Bronchial epithelial cell (primary cell): Measurements from ENCODE around the gene SIL1. TPM values are rescaled to one million over a fixed set of nuclear protein-coding genes. Genes with fewer than 3 reads are reported as not detected.

ENCODE experiments used
- DNase-seq: peaks from one replicate; pipeline ENCODE4 v3.0.0-alpha.2; 2010; ENCODE audit warnings: low read depth
- FAIRE-seq: peaks from 2 replicates; lab custom pipeline; 2011; peaks lifted over from hg19 to GRCh38; lab: Jason Lieb, UNC
- H3K27me3 ChIP-seq: 2 replicates; pipeline ENCODE4 v1.5.1; 2011; ENCODE audit warnings: low read length; ENCODE audit not compliant: control insufficient read depth, insufficient read depth
- H3K36me3 ChIP-seq: 2 replicates; pipeline ENCODE4 v1.5.1; 2011; ENCODE audit warnings: low read length; ENCODE audit not compliant: control insufficient read depth, insufficient read depth
- H3K4me3 ChIP-seq: 2 replicates; pipeline ENCODE4 v1.5.1; 2011; ENCODE audit warnings: mild to moderate bottlenecking, low read depth, low read length, control low read depth
- CTCF ChIP-seq: IDR thresholded peaks from 2 replicates; pipeline ENCODE4 v1.5.1; 2011; ENCODE audit warnings: mild to moderate bottlenecking, moderate library complexity, low read length, control low read depth, inconsistent platforms; ENCODE audit not compliant: insufficient read depth, severe bottlenecking
- total RNA-seq: library from RNA; depleted of rRNA; stranded (reverse); fragments of >200 nt; gene quantifications from 2 replicates; pipeline ENCODE4 v1.2.1, GENCODE V29; 2014

Gene SIL1
- total RNA-seq, 1 donor from 2014 or later = 85.3 TPM

GRCh38 chr5:139148986-139149385, 49.2 kb downstream of the SIL1 start:
- H3K27me3 ChIP-seq = no peaks in the 10 kb centered on the region
- no peak overlapping the region for H3K4me3 ChIP-seq
- no peak for TF ChIP-seq CTCF
- FAIRE-seq (no peak), DNase-seq (peak; percentile 54)
- H3K36me3 ChIP-seq = no peaks in the 10 kb centered on the region

GRCh38 chr5:139148306-139148705, 49.9 kb downstream of the SIL1 start:
- Histone ChIP-seq H3K4me3 (no peak overlapping the region), H3K27me3 (no peaks in the 10 kb centered on the region), H3K36me3 (no peaks in the 10 kb centered on the region)
- TF ChIP-seq CTCF = no peak
- no peak for FAIRE-seq
- peak; percentile 82 for DNase-seq

- no peak for TF ChIP-seq CTCF
- H3K27me3 ChIP-seq = no peaks in the 10 kb centered on the region
- no peak overlapping the region for H3K4me3 ChIP-seq
- DNase-seq = peak; percentile 49
- no peak for FAIRE-seq
- no peaks in the 10 kb centered on the region for H3K36me3 ChIP-seq
These were observed 50.6 kb downstream of the SIL1 start for GRCh38 chr5:139147483-139148087.

- no peak overlapping the region for H3K4me3 ChIP-seq
- TF ChIP-seq CTCF = no peak
- no peaks in the 10 kb centered on the region for H3K36me3 ChIP-seq
- no peaks in the 10 kb centered on the region for H3K27me3 ChIP-seq
- FAIRE-seq = no peak
- DNase-seq = no peak
These were observed 51.2 kb downstream of the SIL1 start for GRCh38 chr5:139146809-139147482.

- H3K4me3 ChIP-seq = no peak overlapping the region
- no peaks in the 10 kb centered on the region for H3K36me3 ChIP-seq
- FAIRE-seq = no peak
- no peak for DNase-seq
- H3K27me3 ChIP-seq = no peaks in the 10 kb centered on the region
- TF ChIP-seq CTCF = no peak
These were observed 56.5 kb downstream of the SIL1 start for GRCh38 chr5:139141446-139142204.
